ENCODE measurements around the gene MINDY4.

MINDY4 gene

GRCh38 chr7:30835396-30835915 lies 64.2 kb downstream of the MINDY4 start:
- no peak for DNase-seq (ENCODE audit: low read depth in 2 of 2)

- DNase-seq (ENCODE audit: low read depth in 2 of 2) = no peak
Observed at GRCh38 chr7:30836991-30837390, 65.8 kb downstream of the MINDY4 start.

- no peak for DNase-seq (ENCODE audit: low read depth in 2 of 2)
Observed at GRCh38 chr7:30837581-30837980, 66.4 kb downstream of the MINDY4 start.

GRCh38 chr7:30838008-30838407 lies 66.8 kb downstream of the MINDY4 start:
- DNase-seq (ENCODE audit: low read depth in 2 of 2) = no peak

GRCh38 chr7:30840141-30841024 lies 69.2 kb downstream of the MINDY4 start:
- DNase-seq (ENCODE audit: low read depth in 2 of 2) = no peak

GRCh38 chr7:30841025-30841735 lies 70.0 kb downstream of the MINDY4 start:
- DNase-seq (ENCODE audit: low read depth in 2 of 2) = no peak

GRCh38 chr7:30841801-30842541 lies 70.8 kb downstream of the MINDY4 start:
- DNase-seq (ENCODE audit: low read depth in 2 of 2) = no peak

- DNase-seq (ENCODE audit: low read depth in 2 of 2) = no peak
Observed at GRCh38 chr7:30842542-30843451, 71.6 kb downstream of the MINDY4 start.

- no peak for DNase-seq (ENCODE audit: low read depth in 2 of 2)
Observed at GRCh38 chr7:30843741-30844482, 72.7 kb downstream of the MINDY4 start.

- DNase-seq (ENCODE audit: low read depth in 2 of 2) = no peak
Observed at GRCh38 chr7:30844483-30844874, 73.3 kb downstream of the MINDY4 start.

- DNase-seq (ENCODE audit: low read depth in 2 of 2) = no peak
Observed at GRCh38 chr7:30844916-30845315, 73.7 kb downstream of the MINDY4 start.

- no peak for DNase-seq (ENCODE audit: low read depth in 2 of 2)
Observed at GRCh38 chr7:30845426-30846135, 74.4 kb downstream of the MINDY4 start.

GRCh38 chr7:30846378-30846777 lies 75.2 kb downstream of the MINDY4 start:
- DNase-seq (ENCODE audit: low read depth in 2 of 2) = no peak

- no peak for DNase-seq (ENCODE audit: low read depth in 2 of 2)
Observed at GRCh38 chr7:30848121-30848855, 77.1 kb downstream of the MINDY4 start.

- DNase-seq (ENCODE audit: low read depth in 2 of 2) = no peak
Observed at GRCh38 chr7:30849565-30849964, 78.3 kb downstream of the MINDY4 start.

- no peak for DNase-seq (ENCODE audit: low read depth in 2 of 2)
Observed at GRCh38 chr7:30850426-30850825, 79.2 kb downstream of the MINDY4 start.

- DNase-seq (ENCODE audit: low read depth in 2 of 2) = no peak
Observed at GRCh38 chr7:30851651-30852307, 80.6 kb downstream of the MINDY4 start.

GRCh38 chr7:30852308-30852684 lies 81.1 kb downstream of the MINDY4 start:
- no peak for DNase-seq (ENCODE audit: low read depth in 2 of 2)
